Cardiac muscle cell (in vitro differentiated cells and primary cell): ENCODE measurements around the gene NDUFA12. TPM values are rescaled to one million over a fixed set of nuclear protein-coding genes. Genes with fewer than 3 reads are reported as not detected.
"Not testable (repeated sequence)": the region's sequence is repeated elsewhere in the genome, so short reads cannot be mapped to it uniquely, and the experiment has no call there.

ENCODE experiments used
- DNase-seq, 2 donors: peaks; one replicate each; pipeline versions ENCODE4 v3.0.0 to v3.0.0-alpha.2; 2010 to 2017; ENCODE audit warnings: low read depth in 1 of 2, low spot score in 1 of 2
- H3K27ac ChIP-seq: fragments of 200-600 bp; sonication (generic); 2 replicates; pipeline ENCODE4 v1.5.1; 2016
- H3K27me3 ChIP-seq: fragments of 200-600 bp; sonication (generic); 2 replicates; pipeline ENCODE4 v1.6.0; 2016; ENCODE audit warnings: control low read depth
- H3K36me3 ChIP-seq: fragments of 200-600 bp; sonication (generic); 2 replicates; pipeline ENCODE4 v1.5.1; 2016; ENCODE audit warnings: control low read depth
- H3K4me1 ChIP-seq: fragments of 200-600 bp; sonication (generic); 2 replicates; pipeline ENCODE4 v1.8.1; 2017; ENCODE audit warnings: low read depth, mild to moderate bottlenecking, mixed run types
- H3K4me3 ChIP-seq: fragments of 200-600 bp; sonication (generic); 2 replicates; pipeline ENCODE4 v1.5.1; 2016; ENCODE audit warnings: mild to moderate bottlenecking
- H3K9me3 ChIP-seq: fragments of 200-600 bp; sonication (generic); 2 replicates; pipeline ENCODE4 v1.5.1; 2017; ENCODE audit warnings: low read depth, mild to moderate bottlenecking, control low read depth
- CTCF ChIP-seq: IDR thresholded peaks from 2 replicates; pipeline ENCODE4 v1.5.1; 2012; ENCODE audit warnings: low read depth, mild to moderate bottlenecking, low read length
- polyA plus RNA-seq: library from polyadenylated mRNA; unstranded; fragments of >200 nt; fragmentation: Nextera tagmentation; extraction: Ambion mirVana; gene quantifications from 2 replicates; pipeline ENCODE4 v1.2.1, GENCODE V29; 2016
- total RNA-seq: library from RNA; depleted of rRNA; stranded (reverse); fragments of >200 nt; gene quantifications from 2 replicates; pipeline ENCODE4 v1.2.3, GENCODE V29; 2016

The NDUFA12 gene
- total and polyA plus RNA-seq, 2 experiments from 2014 or later, result 157 to 321 TPM

GRCh38 chr12:94990222-94990621 lies 13.3 kb downstream of the NDUFA12 start:
- TF ChIP-seq CTCF, result no peak
- H3K36me3 ChIP-seq, result peaks cover 5% of the 10 kb centered on the region
- H3K27me3 ChIP-seq, result no peaks in the 10 kb centered on the region

GRCh38 chr12:94988471-94988870 lies 15.0 kb downstream of the NDUFA12 start:
- H3K9me3 ChIP-seq, result no peaks in the 10 kb centered on the region
- no peaks in the 10 kb centered on the region for H3K36me3 ChIP-seq
- no peaks in the 10 kb centered on the region for H3K4me1 ChIP-seq
- TF ChIP-seq CTCF, result no peak
- H3K4me3 ChIP-seq, result no peak overlapping the region
- H3K27me3 ChIP-seq, result no peaks in the 10 kb centered on the region
- H3K27ac ChIP-seq, result no peak overlapping the region
- DNase-seq, result no peak

More at GRCh38 chr12:94990222-94990621, 13.3 kb downstream of the NDUFA12 start:
- no peak overlapping the region for H3K27ac ChIP-seq
- DNase-seq, result no peak
- no peaks in the 10 kb centered on the region for H3K9me3 ChIP-seq
- no peak overlapping the region for H3K4me3 ChIP-seq
- no peaks in the 10 kb centered on the region for H3K4me1 ChIP-seq

- Histone ChIP-seq H3K4me1 (no peaks in the 10 kb centered on the region), H3K9me3 (no peaks in the 10 kb centered on the region), H3K36me3 (no peaks in the 10 kb centered on the region), H3K27me3 (no peaks in the 10 kb centered on the region), H3K27ac (no peak overlapping the region), H3K4me3 (no peak overlapping the region)
- no peak for DNase-seq
- TF ChIP-seq CTCF, result no peak
Measured at GRCh38 chr12:94987801-94988200, 15.7 kb downstream of the NDUFA12 start.

- H3K27me3 ChIP-seq, result no peaks in the 10 kb centered on the region
- DNase-seq, result no peak
Measured at GRCh38 chr12:94987076-94987669, 16.3 kb downstream of the NDUFA12 start.

GRCh38 chr12:94985099-94985498 lies 18.4 kb downstream of the NDUFA12 start:
- not testable (repeated sequence) for H3K27ac ChIP-seq, DNase-seq

More at GRCh38 chr12:94987076-94987669, 16.3 kb downstream of the NDUFA12 start:
- Histone ChIP-seq H3K9me3 (no peaks in the 10 kb centered on the region), H3K36me3 (no peaks in the 10 kb centered on the region), H3K4me1 (no peaks in the 10 kb centered on the region), H3K27ac (no peak overlapping the region), H3K4me3 (no peak overlapping the region)
- no peak for TF ChIP-seq CTCF

GRCh38 chr12:94983321-94983720 lies 20.2 kb downstream of the NDUFA12 start:
- no peak for DNase-seq
- Histone ChIP-seq H3K4me1 (no peaks in the 10 kb centered on the region), H3K27ac (no peak overlapping the region), H3K36me3 (no peaks in the 10 kb centered on the region), H3K4me3 (no peak overlapping the region), H3K27me3 (no peaks in the 10 kb centered on the region), H3K9me3 (no peaks in the 10 kb centered on the region)
- no peak for TF ChIP-seq CTCF

More at GRCh38 chr12:94985099-94985498, 18.4 kb downstream of the NDUFA12 start:
- not testable (repeated sequence) for H3K4me1 ChIP-seq, H3K36me3 ChIP-seq, H3K27me3 ChIP-seq, H3K9me3 ChIP-seq, H3K4me3 ChIP-seq
